ENCODE results near the gene EPS15.

EPS15 gene

GRCh38 chr1:51381964-51382363, 137.1 kb downstream of the EPS15 start:
- DNase-seq (ENCODE audit: low read depth in 2 of 2) = no peak

DNA sequence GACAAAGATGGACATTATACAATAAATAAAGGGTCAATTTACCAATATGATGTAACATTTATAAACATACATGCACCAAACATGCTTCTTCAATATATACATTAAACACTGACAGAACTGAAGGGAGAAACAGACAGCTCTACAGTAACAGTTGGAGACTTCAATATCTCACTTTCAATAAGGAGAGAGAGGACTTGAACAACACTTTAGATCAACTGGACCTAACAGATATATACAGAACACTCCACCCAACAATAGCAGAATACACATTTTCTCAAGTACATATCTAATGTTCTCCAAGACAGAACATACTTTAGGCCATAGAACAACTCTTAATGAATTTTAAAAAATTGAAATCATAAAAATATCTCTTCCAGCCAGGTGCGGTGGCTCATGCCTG, 138.1 kb downstream of the EPS15 start:
- no peak for DNase-seq (ENCODE audit: low read depth in 2 of 2)

DNA sequence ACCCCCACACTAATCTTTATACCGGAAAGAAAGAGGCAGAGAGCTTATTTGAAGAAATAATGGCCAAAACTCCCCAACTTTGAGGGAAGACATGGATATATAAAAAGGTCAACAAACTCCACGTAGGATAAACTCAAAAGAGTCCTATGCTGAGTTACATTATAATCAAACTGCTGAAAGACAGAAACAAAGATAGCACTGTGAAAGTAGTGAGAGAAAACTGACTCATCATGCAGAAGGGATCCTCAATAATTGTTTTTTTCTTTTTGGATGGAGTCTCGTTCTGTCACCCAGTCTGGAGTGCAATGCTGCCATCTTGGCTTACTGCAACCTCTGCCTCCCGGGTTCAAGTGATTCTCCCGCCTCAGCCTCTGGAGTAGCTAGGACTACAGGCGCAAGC, 140.2 kb downstream of the EPS15 start:
- DNase-seq (ENCODE audit: low read depth in 2 of 2) = no peak

GRCh38 chr1:51373898-51374297, 145.2 kb downstream of the EPS15 start:
- no peak for DNase-seq (ENCODE audit: low read depth in 2 of 2)

GRCh38 chr1:51372561-51372960, 146.5 kb downstream of the EPS15 start:
- no peak for DNase-seq (ENCODE audit: low read depth in 2 of 2)

DNA sequence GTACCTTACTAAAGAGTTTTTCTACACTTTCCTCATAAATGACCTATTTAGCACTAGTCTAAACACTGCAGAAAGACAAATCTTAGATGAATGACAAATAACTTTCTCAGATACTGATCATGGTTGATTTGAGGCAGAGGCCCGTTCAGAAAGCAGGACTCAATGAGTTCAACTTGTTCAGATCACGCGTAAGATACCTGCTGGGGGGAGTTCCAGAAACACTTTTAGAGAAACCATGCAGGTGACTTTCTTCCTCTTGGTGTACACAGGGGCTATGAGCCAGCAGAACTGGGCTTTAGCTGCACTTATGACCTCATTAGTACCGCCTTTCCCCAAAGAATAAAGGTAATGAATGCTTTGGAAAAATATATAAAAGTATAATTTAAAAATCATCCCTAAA, 149.9 kb downstream of the EPS15 start:
- DNase-seq (ENCODE audit: low read depth in 2 of 2) = no peak

- DNase-seq (ENCODE audit: low read depth in 2 of 2) = no peak
These were observed 153.3 kb downstream of the EPS15 start for GRCh38 chr1:51365774-51366173.

DNA sequence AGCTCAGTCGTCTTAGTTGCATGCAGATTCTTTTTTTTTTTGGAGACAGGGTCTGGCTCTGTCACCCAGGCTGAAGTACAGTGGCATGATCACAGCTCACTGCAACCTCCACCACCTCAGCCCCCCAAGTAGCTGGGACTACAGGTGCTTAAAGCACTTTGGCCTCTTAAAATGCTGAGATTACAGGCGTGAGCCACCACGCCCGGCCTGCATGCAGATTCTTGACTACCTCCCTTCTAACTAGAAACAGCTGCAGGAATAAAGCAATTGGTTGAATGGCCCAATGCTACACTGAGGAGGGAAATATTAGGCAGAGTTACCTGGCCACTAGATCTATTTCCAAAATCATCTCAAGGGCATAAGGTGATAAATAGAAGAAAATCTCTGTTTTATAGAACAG, 159.2 kb downstream of the EPS15 start:
- no peak for DNase-seq (ENCODE audit: low read depth in 2 of 2)

DNA sequence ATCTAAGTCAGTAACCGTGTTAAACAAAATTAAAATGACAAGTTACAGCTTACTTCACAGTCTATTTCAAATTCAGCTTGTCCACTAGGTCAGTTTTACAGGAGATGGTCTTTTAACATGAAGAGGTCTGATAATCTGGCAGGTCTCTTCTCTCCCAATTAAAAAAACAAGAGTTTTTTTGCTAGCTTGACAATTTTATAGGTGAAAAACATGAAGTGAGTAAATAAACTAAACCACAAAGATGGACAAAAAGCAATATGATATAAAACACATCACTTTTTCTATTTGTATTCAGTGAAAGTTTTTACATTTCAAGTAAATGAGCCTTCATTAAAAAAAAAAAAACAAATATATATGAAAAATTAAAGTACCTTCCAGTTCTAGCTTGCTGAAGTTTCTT, 163.7 kb downstream of the EPS15 start:
- no peak for DNase-seq (ENCODE audit: low read depth in 2 of 2)

GRCh38 chr1:51354416-51354815, 164.7 kb downstream of the EPS15 start:
- no peak for DNase-seq (ENCODE audit: low read depth in 2 of 2)

DNA sequence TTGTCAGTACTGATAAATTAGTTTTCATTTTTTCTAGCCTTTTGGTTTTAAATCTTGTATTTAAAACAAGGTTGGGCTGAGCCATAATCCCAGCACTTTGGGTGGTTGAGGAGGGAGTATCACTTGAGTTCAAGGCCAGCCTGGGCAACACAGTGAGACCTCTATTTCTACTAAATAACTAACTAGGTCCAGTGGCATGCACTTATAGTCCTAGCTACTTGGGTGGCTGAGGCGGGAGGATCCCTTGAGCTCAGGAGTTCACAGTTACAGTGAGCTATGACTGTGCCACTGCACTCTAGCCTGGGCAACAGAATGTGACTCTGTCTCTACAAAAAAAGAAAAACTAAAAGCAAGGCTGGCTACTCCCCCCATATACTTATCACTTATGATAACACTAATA, 167.2 kb downstream of the EPS15 start:
- DNase-seq (ENCODE audit: low read depth in 2 of 2) = no peak

- no peak for DNase-seq (ENCODE audit: low read depth in 2 of 2)
These were observed 169.2 kb downstream of the EPS15 start for GRCh38 chr1:51349862-51350261.

GRCh38 chr1:51348147-51348527, 170.9 kb downstream of the EPS15 start:
- no peak for DNase-seq (ENCODE audit: low read depth in 2 of 2)

- no peak for DNase-seq (ENCODE audit: low read depth in 2 of 2)
These were observed 171.5 kb downstream of the EPS15 start for GRCh38 chr1:51347398-51348146.

- DNase-seq (ENCODE audit: low read depth in 2 of 2) = no peak
These were observed 172.8 kb downstream of the EPS15 start for GRCh38 chr1:51346086-51346942.

GRCh38 chr1:51345300-51345687, 173.8 kb downstream of the EPS15 start:
- no peak for DNase-seq (ENCODE audit: low read depth in 2 of 2)

- DNase-seq (ENCODE audit: low read depth in 2 of 2) = no peak
These were observed 174.3 kb downstream of the EPS15 start for GRCh38 chr1:51344602-51345299.

- no peak for DNase-seq (ENCODE audit: low read depth in 2 of 2)
These were observed 174.8 kb downstream of the EPS15 start for GRCh38 chr1:51344276-51344601.

DNA sequence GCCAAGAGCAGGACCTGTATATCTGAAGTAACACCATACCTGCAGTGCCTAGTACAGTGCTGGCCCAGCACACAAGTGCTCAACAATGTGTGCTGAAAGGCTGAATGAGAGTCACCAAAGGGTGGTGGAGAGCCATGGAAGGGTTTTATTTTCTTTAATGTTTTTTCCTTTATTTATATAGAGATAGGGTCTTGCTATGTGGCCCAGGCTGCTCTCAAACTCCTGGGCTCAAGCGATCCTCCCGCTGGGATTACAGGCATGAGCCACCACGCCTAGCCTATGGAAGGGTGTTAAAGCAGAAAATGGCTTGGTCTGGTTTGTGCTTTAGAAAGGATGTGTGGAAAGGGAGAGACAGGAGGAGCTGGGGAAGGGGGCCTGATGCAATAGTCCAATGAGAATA, 175.4 kb downstream of the EPS15 start:
- no peak for DNase-seq (ENCODE audit: low read depth in 2 of 2)

DNA sequence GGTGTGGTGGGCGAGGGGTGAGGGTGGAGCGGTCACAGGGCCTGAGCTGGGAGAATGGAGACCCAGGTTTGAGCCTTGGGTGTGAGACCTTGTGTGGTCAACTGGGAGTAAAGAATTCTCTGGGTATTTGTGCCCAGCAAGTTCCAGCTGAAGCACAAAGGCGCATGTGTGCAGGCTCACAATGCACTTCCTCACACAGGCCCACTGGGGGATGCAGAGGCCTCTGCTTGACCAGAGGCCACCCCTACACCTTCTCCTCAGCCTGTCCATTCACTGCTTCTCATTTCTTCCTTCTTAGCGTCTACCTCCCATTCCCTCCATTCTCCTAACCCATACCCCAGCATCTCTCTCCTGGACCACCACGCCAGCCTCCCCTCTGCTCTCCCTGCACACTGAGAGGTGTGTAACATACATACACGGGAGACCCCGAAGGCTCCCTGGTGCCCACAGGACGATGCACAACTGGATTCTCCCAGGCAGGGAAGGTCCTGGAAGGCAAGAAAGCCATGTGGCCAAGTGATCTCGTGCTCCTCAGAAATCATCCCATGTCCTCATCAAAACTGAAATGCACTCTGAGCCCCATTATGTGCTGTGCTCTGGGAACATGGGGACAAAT, 176.4 kb downstream of the EPS15 start:
- DNase-seq (ENCODE audit: low read depth in 2 of 2) = no peak

- no peak for DNase-seq (ENCODE audit: low read depth in 2 of 2)
These were observed 177.1 kb downstream of the EPS15 start for GRCh38 chr1:51341876-51342496.

DNA sequence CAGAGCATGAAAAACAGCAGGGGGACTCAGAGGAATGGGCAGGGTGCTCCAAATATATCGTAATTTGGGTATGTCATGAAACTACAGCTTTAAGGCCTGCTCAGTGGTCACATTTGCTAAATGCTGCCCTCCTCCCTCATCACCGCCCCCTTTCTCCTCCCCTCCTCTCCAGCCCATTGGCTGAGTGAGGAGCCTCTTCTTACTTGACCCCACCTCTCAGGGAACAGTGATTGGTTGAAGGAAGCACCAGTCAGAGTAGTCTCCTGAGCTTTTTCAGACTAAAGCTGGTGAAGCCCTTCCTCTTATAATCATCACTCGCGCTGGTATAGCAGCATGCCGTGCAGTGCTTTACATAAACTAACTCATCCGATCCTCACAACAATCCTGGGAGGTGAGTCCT, 178.7 kb downstream of the EPS15 start:
- DNase-seq (ENCODE audit: low read depth in 2 of 2) = no peak

All from stimulated activated CD4-positive, alpha-beta T cell treated with anti-CD3 and anti-CD28 coated beads, Interleukin-1b, Interleukin-23, amount 100 ng/mL, for 4 hours (primary cell).